Activated CD4-positive, CD25-positive, alpha-beta regulatory T cell treated with anti-CD3 and anti-CD28 coated beads, Interleukin-2, amount 50 U/mL, for 72 hours (primary cell): ENCODE results near the gene GDF15.
"Not testable (repeated sequence)": the region's sequence is repeated elsewhere in the genome, so short reads cannot be mapped to it uniquely, and the experiment has no call there.

ENCODE experiments used
- DNase-seq: peaks from one replicate; pipeline ENCODE4 v3.0.0; 2021

GDF15 gene

DNA sequence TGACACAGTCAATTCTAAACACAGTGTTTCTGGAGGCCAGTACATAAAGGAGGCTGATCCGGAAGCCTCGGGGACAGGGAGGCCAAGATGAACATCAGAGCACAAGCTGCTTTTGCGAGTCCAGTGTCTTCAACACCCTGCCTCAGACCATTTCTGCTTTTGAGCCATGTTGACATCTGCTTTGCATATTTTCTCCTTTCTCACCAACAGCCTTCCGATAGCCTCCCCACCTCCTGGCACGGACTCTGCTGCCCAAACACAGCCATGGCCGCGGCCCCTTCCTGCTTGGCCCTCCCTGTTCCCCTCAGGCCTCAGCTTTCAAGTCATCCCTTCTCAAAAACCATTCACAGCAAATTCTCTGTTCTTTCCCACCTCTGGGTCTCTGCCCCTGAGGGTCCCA is 7.9 kb downstream of the GDF15 start:
- DNase-seq: no peak

DNA sequence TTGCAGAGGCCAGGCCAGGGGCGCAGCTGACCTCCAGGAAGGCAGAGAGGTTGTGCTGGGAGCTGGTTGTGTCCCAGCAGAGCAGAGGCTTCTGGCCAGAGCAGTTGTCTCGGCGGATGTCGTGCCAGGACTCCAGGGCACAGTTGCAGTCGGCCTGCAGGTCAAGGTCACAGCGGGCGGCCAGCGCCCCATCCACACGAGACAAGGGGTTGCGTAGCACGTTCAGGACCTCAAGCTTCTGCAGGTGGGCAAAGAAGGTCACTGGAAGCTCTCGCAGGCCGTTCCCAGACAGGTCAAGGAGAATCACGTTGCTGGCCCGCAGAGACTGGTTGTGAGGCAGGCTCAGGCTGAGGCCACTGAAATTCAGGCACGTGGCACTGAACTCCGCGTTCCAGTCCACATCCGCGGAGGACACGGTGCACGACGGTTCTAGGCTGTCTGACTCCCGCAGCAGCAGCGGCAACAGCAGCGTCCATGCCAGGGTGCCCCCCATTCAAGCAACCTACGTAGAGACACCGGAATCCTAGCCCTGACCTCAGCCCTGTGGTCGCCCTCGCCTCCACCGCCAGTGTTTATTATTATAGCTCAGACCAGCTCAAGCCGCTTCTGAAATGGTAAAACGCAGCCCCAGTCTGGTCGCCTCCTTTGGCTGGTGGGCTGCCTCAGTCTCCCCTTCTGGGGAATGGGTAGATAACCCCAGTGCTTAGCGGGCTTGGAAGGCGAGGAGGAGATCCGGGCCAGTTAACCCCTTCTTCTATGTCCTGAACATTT is 10.7 kb downstream of the GDF15 start:
- DNase-seq: no peak

DNA sequence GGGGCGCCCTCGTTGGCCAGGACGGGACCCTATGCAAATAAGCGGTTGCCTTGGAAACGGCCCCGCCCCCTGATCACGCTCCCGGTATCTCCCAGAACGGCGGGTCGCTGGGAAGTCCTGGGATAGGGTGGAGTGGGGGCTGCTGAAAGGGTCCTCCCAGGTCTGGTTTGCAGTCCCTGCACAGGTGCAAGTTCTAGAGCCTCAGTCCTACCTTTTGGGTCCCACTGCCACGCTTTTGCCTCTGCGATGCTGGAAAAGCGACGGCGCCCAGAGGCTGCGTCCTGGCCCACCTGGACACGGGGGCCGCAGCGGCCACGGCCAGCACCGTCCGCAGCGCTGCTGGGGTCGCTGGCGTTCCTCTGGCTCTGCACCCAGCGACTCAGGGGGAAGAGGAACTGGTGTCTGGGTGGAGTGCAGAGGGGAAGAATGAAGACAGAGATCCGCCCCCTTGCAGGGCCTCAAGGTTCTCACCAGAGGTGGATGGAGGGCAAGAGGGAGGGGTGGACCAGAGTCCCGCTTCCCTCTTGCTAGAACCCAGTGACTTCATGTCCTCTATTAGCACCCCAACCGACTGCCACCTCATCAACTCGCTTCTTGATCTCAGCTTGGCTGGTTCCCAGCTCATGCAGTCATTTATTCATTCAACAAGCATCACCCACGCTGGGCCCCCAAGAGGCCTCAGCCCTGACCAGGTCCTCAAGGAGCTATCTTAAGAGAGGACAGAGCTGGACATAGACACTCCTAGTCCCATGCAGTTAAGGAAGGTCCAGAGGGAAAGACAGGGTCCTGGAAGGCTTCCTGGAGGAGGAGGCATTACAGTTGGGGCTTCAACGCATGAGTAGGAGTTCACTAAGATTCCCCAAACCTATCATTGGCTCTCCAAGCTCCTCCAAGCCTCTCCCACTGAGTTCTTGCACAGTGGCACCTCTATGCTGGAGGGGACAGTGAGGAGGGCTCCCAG is 11.6 kb downstream of the GDF15 start, which contains the start of gene LRRC25:
Gene LRRC25, minus strand, starts transcription at position 381 of the 961 bp plus-strand sequence. CDS start 659 bp downstream, outside the sequence.
- DNase-seq: no peak

DNA sequence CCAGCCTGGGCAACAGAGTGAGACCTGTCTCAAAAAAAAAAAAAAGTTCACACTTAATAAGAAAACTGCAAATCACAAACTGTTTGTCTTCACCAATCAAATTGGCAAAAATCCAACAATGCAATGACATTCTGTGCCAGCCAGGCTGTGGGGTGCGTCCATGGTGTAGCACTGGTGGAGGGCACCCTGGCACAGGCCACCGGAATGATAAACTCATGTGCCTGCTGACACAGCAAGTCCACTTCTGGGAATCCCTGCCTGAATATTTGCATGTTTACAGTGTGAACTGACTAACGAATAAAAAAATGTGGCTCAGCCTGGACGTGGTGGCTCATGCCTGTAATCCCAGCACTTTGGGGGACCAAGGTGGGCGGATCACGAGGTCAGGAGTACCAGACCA is 13.1 kb downstream of the GDF15 start:
- DNase-seq: no peak

DNA sequence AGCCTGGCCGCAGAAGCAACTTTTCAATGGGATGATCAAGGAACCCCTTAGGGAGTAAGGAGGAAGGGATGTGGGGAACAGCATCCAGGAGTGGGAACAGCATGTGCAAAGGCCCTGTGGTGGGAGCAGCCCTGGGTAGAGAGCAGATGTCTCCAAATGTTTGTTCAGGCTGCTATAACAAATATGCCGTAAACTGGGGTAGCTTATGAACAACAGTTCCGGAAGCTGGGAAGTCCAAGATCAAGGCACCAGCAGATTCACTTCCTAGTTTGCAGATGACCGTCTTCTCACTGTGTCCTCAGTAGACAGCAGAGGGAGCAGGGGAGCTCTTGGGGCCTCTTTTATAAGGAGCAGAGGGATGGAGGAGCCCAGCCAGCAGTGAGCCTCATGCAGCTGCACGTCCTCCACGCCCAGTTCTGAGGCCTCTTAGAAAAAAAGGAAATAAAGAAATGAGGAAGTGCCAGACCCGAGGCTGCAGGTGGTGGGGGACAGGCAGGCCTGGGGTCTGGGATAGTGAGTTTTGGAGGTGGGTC is 15.7 kb downstream of the GDF15 start:
- DNase-seq: no peak

DNA sequence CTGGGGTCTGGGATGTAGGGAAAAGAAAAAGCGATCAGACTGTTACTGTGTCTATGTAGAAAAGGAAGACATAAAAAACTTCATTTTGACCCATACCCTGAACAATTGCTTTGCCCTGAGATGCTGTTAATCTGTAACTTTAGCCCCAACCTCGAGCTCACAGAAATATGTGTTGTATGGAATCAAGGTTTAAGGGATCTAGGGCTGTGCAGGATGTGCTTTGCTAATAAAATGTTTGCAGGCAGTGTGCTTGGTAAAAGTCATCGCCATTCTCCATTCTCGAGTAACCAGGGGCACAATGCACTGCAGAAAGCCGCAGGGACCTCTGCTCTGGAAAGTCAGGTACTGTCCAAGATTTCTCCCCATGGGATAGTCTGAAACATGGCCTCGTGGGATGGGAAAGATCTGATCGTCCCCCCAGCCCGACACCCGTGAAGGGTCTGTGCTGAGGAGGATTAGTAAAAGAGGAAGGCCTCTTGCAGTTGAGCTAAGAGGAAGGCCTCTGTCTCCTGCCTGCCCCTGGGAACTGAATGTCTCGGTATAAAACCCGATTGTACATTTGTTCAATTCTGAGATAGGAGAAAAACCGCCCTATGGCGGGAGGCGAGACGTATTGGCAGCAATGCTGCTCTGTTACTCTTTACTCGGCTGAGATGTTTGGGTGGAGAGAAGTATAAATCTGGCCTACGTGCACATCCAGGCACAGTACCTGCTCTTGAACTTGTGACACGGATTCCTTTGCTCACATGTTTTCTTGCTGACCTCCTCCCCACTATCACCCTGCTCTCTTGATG is 16.7 kb downstream of the GDF15 start:
- not testable (repeated sequence) for DNase-seq

DNA sequence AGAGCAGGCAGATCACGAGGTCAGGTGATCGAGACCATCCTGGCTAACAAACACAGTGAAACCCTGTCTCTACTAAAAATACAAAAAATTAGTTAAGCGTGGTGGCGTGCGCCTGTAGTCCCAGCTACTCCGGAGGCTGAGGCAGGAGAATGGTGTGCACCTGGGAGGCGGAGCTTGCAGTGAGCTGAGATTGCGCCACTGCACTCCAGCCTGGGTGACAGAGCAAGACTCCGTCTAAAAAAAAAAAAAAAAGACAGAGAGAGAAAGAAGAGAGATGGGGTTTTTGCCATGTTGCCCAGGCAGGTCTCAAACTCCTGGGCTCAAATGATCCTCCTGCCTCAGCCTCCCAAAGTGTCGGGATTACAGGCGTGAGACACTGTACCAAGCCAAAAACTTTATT is 19.8 kb downstream of the GDF15 start:
- DNase-seq: not testable (repeated sequence)

DNA sequence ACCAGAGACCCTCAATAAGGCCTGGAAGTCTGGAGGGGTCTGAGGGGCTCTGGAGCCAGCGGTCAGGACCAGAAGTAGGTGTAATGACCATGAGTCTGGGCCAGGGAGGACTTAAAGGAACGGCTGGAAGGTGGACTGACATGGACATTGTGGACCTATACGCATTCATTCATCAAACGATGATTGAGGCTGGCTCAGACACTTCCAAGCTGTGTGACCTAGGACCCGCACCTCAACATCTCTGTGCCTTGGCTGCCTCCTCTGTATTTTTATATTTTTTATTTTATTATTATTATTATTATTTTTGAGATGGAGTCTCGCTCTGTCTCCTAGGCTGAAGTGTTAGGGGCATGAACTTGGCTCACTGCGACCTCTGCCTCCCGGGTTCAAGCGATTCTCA is 20.8 kb downstream of the GDF15 start:
- DNase-seq: no peak

DNA sequence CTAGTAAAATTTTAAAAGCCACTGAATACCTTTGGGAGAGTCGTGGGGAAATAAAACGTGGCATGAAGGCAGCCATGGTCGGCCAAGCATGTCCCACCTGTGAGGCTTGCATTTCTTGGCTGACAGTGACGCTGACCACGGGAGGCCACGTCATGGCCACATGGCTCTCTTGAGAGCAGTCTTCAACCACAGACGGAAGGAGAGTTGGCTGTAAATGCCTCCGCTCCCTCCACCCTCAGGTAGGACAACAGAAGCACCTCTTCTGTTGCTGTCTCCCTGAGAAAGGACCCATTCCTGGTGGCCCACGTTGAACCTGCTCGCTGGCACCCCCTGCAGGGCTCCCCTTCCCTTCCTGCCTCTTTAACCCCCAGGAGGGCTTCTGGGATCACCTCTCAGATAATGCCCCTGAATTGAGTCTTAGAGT is 22.1 kb downstream of the GDF15 start:
- DNase-seq: no peak

DNA sequence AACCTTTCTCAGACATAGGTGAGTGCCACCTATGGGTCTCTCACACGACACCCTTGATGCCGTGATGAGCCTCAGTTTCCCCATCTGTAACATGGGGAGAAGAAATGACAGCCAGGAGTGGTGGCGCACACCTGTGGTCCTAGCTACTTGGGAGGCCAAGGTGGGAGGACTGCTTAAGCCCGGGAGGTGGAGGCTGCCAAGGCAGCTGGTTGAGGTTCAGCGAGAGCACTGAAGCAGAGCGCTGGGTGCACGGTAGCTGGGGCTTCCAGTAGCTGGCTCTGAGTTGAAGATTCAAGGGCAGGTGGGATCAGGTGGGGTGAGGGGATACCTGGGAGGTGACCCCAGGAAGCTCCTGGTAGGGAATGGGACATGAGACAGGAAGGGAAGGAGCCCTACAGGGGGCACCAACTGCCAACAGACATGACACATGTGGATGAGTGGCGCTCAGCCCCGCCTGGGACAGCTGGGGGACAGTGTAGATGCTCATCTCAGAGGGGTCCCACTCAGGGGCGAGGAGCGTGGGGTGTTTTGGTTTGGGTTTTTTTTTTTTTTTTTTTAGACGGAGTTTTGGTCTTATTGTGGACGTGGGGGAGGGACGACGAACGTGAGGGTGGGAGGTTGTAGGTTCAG is 26.8 kb downstream of the GDF15 start:
- DNase-seq: no peak

DNA sequence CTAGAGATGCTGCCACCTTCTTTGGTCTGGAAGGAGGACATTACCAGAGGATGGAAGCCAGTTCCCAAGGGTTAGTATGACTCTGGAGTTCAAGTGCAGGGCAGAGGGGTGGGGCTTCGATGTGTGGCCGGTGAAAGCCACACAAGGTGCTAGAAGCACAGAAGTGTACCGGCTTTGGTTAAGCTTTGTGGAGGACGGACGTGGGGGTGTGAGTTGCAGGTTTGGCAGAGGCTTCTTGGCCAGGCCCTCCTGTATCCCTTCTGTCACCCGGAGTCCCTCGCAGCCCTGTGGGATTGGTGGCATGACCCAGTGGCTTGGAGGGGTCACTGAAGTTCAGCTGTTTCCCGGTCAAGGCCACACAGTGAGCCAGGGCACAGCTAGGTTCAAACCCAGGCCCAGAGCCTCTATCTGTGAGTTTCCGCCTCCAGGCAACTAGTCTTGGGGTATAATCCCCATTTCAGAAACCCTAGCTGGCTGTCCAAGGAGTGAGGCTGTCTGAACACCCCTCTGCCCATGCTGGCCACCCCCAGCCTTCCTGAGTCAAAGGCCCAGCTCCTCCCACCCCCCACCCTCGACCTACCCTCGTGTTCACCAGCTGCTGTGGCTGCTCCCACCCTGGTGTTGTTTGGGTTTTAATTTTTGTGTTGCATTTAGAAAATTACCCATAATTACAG is 28.7 kb downstream of the GDF15 start:
- no peak for DNase-seq

DNA sequence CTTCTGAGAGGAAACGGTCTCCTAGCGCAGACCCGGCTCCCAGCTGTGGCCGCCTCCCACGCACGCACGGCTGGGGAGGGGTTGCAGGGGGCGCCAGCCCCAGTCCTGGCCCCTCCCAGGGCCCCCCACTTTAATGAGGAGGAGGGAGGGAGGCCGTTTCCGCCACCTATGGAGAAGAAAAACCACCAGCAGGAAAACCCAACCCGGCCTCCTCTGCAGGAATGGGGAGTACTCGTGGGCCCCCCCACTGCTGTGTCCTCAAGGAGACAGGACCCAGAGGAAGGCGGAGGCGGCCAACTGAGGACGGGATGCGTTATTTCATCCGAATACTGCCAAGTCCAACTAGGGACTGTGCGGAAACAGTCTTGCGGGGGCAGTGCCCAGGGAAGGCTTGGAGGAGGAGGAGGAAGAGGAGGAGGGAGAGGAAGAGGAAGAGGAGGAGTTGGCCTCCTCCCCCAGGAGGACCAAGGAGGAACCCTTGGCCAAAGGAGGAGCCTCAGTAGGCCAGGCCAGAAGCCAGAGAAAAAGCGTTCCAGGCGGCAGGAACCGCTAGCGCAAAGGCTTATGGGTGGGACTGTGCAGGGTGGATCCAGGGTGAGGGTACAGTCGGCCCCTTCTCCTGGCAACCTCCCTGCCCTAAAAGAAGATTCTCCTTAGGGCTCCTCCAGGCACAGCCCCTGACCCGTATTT is 29.4 kb downstream of the GDF15 start:
- DNase-seq: no peak

DNA sequence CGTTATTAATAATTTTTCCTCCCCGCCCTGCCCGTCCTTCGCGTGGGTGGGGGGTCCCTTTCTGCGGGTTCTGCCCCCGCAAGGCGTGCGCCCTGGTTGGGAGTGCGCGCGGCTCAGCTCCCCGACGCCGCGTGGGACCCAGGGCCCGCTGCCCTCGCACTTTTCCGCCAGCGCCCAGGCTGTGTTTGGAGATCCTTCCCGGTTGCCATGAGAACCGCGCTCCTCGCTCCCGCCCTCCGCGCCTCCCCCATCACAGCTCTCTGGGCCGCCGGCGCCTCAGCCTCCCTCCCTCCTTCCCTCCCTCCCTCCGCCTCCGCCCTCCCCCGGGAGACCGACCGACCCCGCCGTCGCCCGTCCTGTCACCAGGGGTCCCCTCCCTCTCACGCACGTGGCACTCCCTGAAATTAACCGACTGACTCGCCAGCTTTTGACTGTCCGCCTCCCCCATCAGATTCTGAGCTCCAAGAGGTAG is 30.9 kb downstream of the GDF15 start:
- no peak for DNase-seq

DNA sequence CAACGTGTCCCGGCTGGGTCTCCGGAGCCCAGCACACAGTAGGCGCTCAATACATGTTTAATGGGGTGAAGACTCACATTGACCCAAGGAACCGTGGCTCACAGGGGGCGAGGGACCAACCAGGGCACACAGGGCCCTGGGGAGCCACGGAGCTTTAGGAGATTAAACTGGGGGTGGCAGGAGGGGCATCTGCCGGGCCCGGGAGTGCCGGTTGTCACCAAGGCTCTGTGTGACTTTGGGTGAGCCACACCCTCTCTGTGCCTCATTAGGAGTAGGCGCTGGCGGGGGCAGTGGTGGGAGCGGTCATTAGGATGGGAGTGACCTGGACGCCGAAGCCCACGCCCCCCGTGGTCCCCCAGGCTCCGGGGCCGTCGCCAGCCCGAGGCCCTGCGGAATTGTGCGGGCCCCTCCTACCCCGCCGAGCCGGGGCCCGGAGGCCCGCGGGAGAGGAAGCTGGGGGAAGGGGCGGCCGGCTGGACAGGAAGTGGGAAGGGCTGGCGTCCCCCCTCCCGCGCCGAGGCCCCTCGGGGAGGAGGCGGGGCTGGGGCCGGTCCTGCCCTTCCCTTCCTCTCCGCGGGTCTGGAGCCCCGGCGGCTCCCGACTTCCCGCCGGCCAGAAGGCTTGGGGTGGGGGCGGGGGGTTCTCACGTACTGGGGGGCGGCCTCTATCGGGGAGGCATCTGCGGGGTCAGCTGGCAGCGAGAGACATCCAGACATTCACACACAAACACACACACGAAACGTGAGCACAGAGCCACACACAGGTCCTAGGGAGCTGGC is 31.5 kb downstream of the GDF15 start:
- no peak for DNase-seq

DNA sequence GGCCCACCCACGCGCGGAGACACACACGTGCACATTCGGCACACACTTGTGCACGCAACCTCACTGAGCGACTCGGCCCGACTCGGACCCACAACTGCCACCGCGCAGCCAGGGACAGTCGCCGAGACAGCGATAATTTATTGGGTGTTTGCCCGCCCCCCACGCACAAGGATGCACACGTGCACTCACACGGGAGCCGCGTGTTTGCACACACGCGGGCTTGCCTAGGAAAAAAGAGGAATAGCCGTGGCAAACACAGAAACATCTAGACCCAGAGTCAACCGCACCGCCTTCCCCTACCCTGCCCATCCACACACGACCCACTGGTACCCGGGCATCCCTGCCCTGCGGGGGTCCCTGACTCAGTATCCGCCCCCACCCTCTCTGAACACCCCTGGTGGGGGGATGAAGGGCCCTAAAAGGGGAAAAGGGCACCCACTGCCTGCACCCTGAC is 32.1 kb downstream of the GDF15 start:
- DNase-seq: no peak

DNA sequence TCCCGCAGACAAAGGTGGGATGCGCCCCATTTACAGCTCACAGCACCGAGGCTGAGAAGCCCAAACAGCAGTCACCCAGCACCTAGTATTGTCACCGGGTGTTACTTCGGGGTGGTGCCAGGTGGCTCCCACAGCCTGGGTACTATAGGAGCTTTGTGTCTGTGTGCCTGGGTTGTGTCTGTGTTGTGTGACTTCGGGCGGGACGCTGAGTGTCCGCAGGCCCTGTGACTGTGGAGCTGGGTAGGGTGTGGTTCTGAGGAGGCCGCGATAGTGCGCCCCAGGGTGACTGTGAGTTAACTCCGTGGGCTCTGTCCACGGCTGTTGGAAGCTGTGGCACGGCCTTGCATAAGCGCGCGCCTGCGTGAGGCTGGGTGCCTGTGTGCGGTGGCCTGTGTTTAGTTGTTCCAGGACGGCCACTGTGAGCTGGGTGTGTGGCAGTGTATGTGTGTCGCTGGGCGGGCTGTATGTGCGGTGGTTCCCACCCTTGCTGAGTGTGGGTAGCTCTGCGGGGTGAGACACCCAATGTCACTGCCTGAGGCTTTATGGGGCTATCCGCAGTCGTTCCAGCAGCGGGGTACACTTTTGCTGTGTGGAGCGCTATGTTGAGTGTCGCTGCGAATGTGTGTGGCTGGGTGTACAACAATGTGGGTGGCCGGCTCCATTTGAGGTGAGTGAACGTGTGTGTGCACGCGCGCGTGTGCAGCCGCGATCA is 32.7 kb downstream of the GDF15 start:
- no peak for DNase-seq

DNA sequence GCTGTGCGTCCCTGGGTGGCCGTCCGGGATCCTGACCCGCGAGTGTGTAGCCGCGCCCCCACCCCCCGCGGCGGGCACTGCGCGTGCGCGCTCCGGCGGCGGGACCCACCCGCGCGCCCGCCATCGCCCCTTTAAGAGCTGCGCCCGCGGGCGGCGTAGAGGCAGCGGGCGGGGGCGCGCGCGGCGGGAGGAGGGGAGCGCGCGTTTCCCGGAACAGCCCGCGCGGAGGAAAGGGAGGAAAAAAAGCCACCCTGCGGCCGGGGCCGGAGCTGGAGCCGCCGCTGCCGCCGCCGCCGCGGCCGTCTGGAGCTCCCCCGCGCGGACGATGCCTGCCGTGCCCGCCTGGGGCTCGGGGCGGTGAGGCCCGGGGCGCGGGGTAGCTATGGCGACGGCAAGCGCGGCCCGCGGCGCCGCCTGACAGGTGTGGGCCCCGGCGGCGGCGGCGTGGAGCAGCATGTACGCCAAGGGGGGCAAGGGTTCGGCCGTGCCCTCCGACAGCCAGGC is 33.3 kb downstream of the GDF15 start, which contains the start of gene SSBP4:
Gene SSBP4, plus strand, starts transcription at position 204 of the 504 bp plus-strand sequence. Its CDS starts 251 bp downstream, at position 455.
- DNase-seq: peak; percentile 68

DNA sequence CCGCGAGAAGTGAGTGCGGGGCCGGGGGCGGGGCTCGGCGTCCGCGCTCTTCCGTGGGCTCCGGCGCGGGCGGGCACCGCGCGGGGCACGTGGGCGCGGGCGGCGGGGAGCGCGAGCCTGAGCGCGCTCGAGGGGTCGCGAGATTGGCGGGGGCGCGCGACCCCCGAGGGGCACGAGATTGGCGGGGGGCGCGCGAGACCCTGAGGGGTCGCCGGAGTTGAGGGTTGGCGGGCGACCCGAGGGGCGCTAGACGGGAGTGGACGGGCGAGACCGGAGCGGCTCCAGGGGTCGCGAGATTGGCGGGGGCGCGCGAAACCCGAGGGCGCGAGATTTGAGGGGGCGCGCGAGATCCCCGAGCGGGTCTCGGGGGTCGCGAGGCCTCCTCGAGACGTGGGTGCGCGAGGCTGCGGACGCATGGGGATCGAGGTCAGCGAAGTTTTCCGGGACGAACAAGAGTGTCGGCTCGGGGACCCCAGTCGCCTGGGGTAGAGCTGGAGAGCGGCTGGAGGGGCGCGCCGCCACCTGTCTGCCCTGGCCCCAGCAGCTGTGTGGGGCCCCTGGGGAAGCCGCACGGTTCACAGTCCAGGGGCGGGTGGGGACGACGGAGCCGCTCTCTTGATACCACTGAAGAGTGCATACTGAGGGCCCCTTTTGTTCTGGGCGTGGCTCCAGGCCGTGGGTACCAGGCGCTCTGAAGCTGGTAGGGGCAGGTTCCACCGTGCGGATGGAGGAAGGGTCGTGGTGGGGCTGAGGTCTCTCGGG is 33.9 kb downstream of the GDF15 start:
- no peak for DNase-seq
